Activated B cell treated with CpG ODN at 0.5 μM for 24 hours (primary cell): ENCODE data around the gene ELL3. TPM values are rescaled to one million over a fixed set of nuclear protein-coding genes. Genes with fewer than 3 reads are reported as not detected.

Source experiments
- ATAC-seq: fragments of 200-7000 bp; cut with Tn5 transposase; one replicate; pipeline ENCODE4 v1.10.0; 2021; ENCODE audit warnings: low read depth, mild to moderate bottlenecking, moderate library complexity
- CTCF ChIA-PET: fragments of 350-600 bp; sonication (Branson Sonifier 250); formaldehyde crosslinking; loops from one replicate; lab custom pipeline; 2021; ENCODE audit warnings: antibody characterized with exemption; lab: Charles Lee
- POLR2A ChIA-PET: fragments of 350-600 bp; sonication (Branson Sonifier 250); formaldehyde crosslinking; loops from one replicate; lab custom pipeline; 2021; ENCODE audit warnings: antibody characterized with exemption; lab: Charles Lee
- DNase-seq: peaks from one replicate; pipeline ENCODE4 v3.0.0; 2022
- H3K27ac Mint-ChIP-seq: one replicate; pipeline ENCODE4 v1.8.0; 2020; ENCODE audit warnings: mixed read lengths
- H3K27me3 Mint-ChIP-seq: one replicate; pipeline ENCODE4 v1.8.0; 2021; ENCODE audit warnings: mixed read lengths
- H3K36me3 Mint-ChIP-seq: one replicate; pipeline ENCODE4 v1.8.0; 2021; ENCODE audit warnings: low read depth, mixed read lengths
- H3K4me1 Mint-ChIP-seq: one replicate; pipeline ENCODE4 v1.8.0; 2021; ENCODE audit warnings: mixed read lengths
- H3K4me3 Mint-ChIP-seq: one replicate; pipeline ENCODE4 v1.8.0; 2020; ENCODE audit warnings: mild to moderate bottlenecking, mixed read lengths
- H3K9me3 Mint-ChIP-seq: one replicate; pipeline ENCODE4 v1.8.0; 2020; ENCODE audit warnings: mixed read lengths
- CTCF ChIP-seq: fragments of 200-600 bp; IDR thresholded peaks from one replicate; pipeline ENCODE4 v1.8.0; 2022; ENCODE audit warnings: antibody characterized with exemption, mild to moderate bottlenecking
- intact Hi-C: fragments of 100-400 bp; cut with micrococcal nuclease; formaldehyde crosslinking; loops from one replicate; pipeline ENCODE4 v1.15.1; 2024
- total RNA-seq: library from RNA; stranded (reverse); gene quantifications from 2 replicates; pipeline ENCODE4 v1.2.3, GENCODE V29; 2022

Gene ELL3
- total RNA-seq, 1 donor from 2014 or later, result 108 TPM

GRCh38 chr15:43792761-43793476 is 16.2 kb upstream of the ELL3 start:
- peak overlapping the region; percentile 97 for H3K27ac Mint-ChIP-seq
- no peaks in the 10 kb centered on the region for H3K9me3 Mint-ChIP-seq
- intact Hi-C loops, result loop anchor here (1.0 to 5.0 kb wide), 4 partner anchors 7 to 46 kb away; partner anchors contain the start of genes HYPK, MFAP1, PDIA3 and SERINC4
- ChIA-PET POLR2A (interaction anchor here (0.6 to 18.0 kb wide), 10 partner anchors 7 to 422 kb away, joined by 3 to 509 read pairs (median 10); partner anchors contain the start of genes ELL3, HYPK, MFAP1 and PDIA3), CTCF (interaction anchor here (1.0 to 5.7 kb wide), 3 partner anchors 12 to 23 kb away, joined by 3 to 49 read pairs (median 4); partner anchors contain the start of gene ELL3)
- ATAC-seq, result no peak
- peak overlapping the region; percentile 98 for H3K4me3 Mint-ChIP-seq
- H3K27me3 Mint-ChIP-seq, result no peaks in the 10 kb centered on the region
- DNase-seq, result no peak
- H3K4me1 Mint-ChIP-seq, result peaks cover 79% of the 10 kb centered on the region
- TF ChIP-seq CTCF, result no peak
- peaks cover 53% of the 10 kb centered on the region for H3K36me3 Mint-ChIP-seq

- ATAC-seq (peak; percentile 88), DNase-seq (peak; percentile 96)
- Mint-ChIP-seq H3K36me3 (peaks cover 49% of the 10 kb centered on the region), H3K27ac (peak within 1 kb of the TSS; percentile 97), H3K9me3 (no peaks in the 10 kb centered on the region), H3K4me1 (peaks cover 79% of the 10 kb centered on the region), H3K4me3 (peak within 1 kb of the TSS; percentile 98), H3K27me3 (no peaks in the 10 kb centered on the region)
- ChIA-PET POLR2A (interaction anchor here (0.6 to 18.0 kb wide), 12 partner anchors 8 to 497 kb away, joined by 3 to 509 read pairs (median 6); partner anchors contain the start of genes ELL3, HYPK, MFAP1 and PDIA3), CTCF (interaction anchor here (1.1 to 5.7 kb wide), 3 partner anchors 9 to 22 kb away, joined by 3 to 49 read pairs (median 4); partner anchors contain the start of genes ELL3 and HYPK)
- intact Hi-C loops, result loop anchor here (1.0 to 5.0 kb wide), 4 partner anchors 8 to 45 kb away; partner anchors contain the start of genes HYPK, MFAP1, PDIA3 and SERINC4
- no peak for TF ChIP-seq CTCF
These were observed 15.4 kb upstream of the ELL3 start, which contains the start of gene SERF2 for GRCh38 chr15:43791993-43792760. Gene SERF2, plus strand, starts transcription at chr15:43792320. Its CDS starts 57 bp downstream, at chr15:43792377.

GRCh38 chr15:43789409-43789808 is 12.6 kb upstream of the ELL3 start:
- TF ChIP-seq CTCF, result no peak
- peaks cover 23% of the 10 kb centered on the region for H3K36me3 Mint-ChIP-seq
- H3K4me3 Mint-ChIP-seq, result peak overlapping the region; percentile 66
- ChIA-PET POLR2A (interaction anchor here (0.7 to 18.0 kb wide), 12 partner anchors 8 to 939 kb away, joined by 3 to 509 read pairs (median 6); partner anchors contain the start of genes ELL3, HYPK, MFAP1 and PDIA3), CTCF (interaction anchor here (1.0 to 5.7 kb wide), 2 partner anchors 12 to 20 kb away, joined by 3 to 49 read pairs; partner anchors contain the start of gene ELL3)
- DNase-seq (no peak), ATAC-seq (peak; percentile 12)
- H3K4me1 Mint-ChIP-seq, result peaks cover 56% of the 10 kb centered on the region
- H3K9me3 Mint-ChIP-seq, result no peaks in the 10 kb centered on the region
- H3K27me3 Mint-ChIP-seq, result no peaks in the 10 kb centered on the region
- intact Hi-C loops, result loop anchor here (1.0 kb wide), 1 partner anchor 12 kb away; no protein-coding TSS in a partner anchor
- H3K27ac Mint-ChIP-seq, result peak overlapping the region; percentile 88

- TF ChIP-seq CTCF, result no peak
- H3K9me3 Mint-ChIP-seq, result no peaks in the 10 kb centered on the region
- H3K4me1 Mint-ChIP-seq, result peaks cover 39% of the 10 kb centered on the region
- ATAC-seq, result no peak
- H3K36me3 Mint-ChIP-seq, result peaks cover 28% of the 10 kb centered on the region
- no peak for DNase-seq
- CTCF ChIA-PET, result no interaction called here
- intact Hi-C loops, result no loop called here
- no peaks in the 10 kb centered on the region for H3K27me3 Mint-ChIP-seq
- peak overlapping the region; percentile 25 for H3K4me3 Mint-ChIP-seq
- H3K27ac Mint-ChIP-seq, result no peak overlapping the region
- POLR2A ChIA-PET, result interaction anchor here (10.1 kb wide), 1 partner anchor 15 kb away, joined by 509 read pairs; the partner anchor contains the start of genes HYPK, SERF2 and SERINC4
These were observed 2.2 kb upstream of the ELL3 start for GRCh38 chr15:43779016-43779415.
